ENCODE data around the gene PGLYRP1. TPM values are rescaled to one million over a fixed set of nuclear protein-coding genes. Genes with fewer than 3 reads are reported as not detected.
A peak's percentile ranks its signal among the peaks of the same experiment; 100 is the strongest.

The PGLYRP1 gene
- total RNA-seq, 1 donor from 2014 or later = 3.0 TPM

GRCh38 chr19:45971260-45971902 lies 51.5 kb downstream of the PGLYRP1 start:
- TF ChIP-seq CTCF (IDR thresholded peaks at IDR 0.05) = no peak
- Histone ChIP-seq H3K27me3 (ENCODE audit: low read depth) (peaks cover 67% of the 10 kb centered on the region), H3K27ac (peak overlapping the region; percentile 68), H3K4me1 (peaks cover 22% of the 10 kb centered on the region), H3K4me3 (peak overlapping the region; percentile 52), H3K36me3 (no peaks in the 10 kb centered on the region), H3K9me3 (no peaks in the 10 kb centered on the region)
- intact Hi-C loops (cut with DNase I) = no loop called here
- DNase-seq = no peak
- peak; percentile 4 to 14 for ATAC-seq

- no peak overlapping the region for H3K27ac ChIP-seq
- no peaks in the 10 kb centered on the region for H3K9me3 ChIP-seq
- peaks cover 22% of the 10 kb centered on the region for H3K4me1 ChIP-seq
- H3K36me3 ChIP-seq = no peaks in the 10 kb centered on the region
- ATAC-seq (no peak), DNase-seq (no peak)
- no peak overlapping the region for H3K4me3 ChIP-seq
- peaks cover 56% of the 10 kb centered on the region for H3K27me3 ChIP-seq (ENCODE audit: low read depth)
- intact Hi-C loops (cut with DNase I) = no loop called here
- TF ChIP-seq CTCF (IDR thresholded peaks at IDR 0.05) = no peak
Observed at GRCh38 chr19:45969676-45970075, 53.2 kb downstream of the PGLYRP1 start.

Small RNAs within 50 kb of the gene (microRNA-seq; reads per million reads assigned to microRNA genes)
- 60.8 reads per million, percentile 43 among the genes with 10 or more reads in this experiment for gene MIR769 (ENCODE audit: borderline number of aligned reads)

Other genes with a start within 250 kb of the PGLYRP1 start
- gene DMPK, start 240.6 kb downstream of the PGLYRP1 start, total RNA-seq = 42.6 TPM
- 47.4 TPM for gene DMWD, start 230.2 kb downstream of the PGLYRP1 start, total RNA-seq
- 0.21 TPM for gene RSPH6A, start 207.7 kb downstream of the PGLYRP1 start, total RNA-seq
- 73.1 TPM for gene SYMPK, start 159.9 kb downstream of the PGLYRP1 start, total RNA-seq
- gene FOXA3, start 158.7 kb downstream of the PGLYRP1 start, total RNA-seq = 0.68 TPM
- 21.4 TPM for gene IRF2BP1, start 136.9 kb downstream of the PGLYRP1 start, total RNA-seq
- gene MYPOP, start 120.4 kb downstream of the PGLYRP1 start, total RNA-seq = 7.5 TPM
- not detected for gene NANOS2, start 108.3 kb downstream of the PGLYRP1 start, total RNA-seq
- 18.8 TPM for gene NOVA2, start 49.2 kb downstream of the PGLYRP1 start, total RNA-seq
- gene CCDC61, start 27.6 kb downstream of the PGLYRP1 start, total RNA-seq = 16.3 TPM
- not detected for gene IGFL4, start 17.9 kb upstream of the PGLYRP1 start, total RNA-seq
- gene IGFL3, start 101.6 kb upstream of the PGLYRP1 start, total RNA-seq = not detected
- gene IGFL2, start 125.2 kb upstream of the PGLYRP1 start, total RNA-seq = not detected
- gene IGFL1, start 206.7 kb upstream of the PGLYRP1 start, total RNA-seq = not detected